Measurements from ENCODE around the gene MOSMO. TPM values are rescaled to one million over a fixed set of nuclear protein-coding genes. Genes with fewer than 3 reads are reported as not detected.

MOSMO gene
- total RNA-seq, 1 donor from 2014 or later, result 12.1 TPM

DNA sequence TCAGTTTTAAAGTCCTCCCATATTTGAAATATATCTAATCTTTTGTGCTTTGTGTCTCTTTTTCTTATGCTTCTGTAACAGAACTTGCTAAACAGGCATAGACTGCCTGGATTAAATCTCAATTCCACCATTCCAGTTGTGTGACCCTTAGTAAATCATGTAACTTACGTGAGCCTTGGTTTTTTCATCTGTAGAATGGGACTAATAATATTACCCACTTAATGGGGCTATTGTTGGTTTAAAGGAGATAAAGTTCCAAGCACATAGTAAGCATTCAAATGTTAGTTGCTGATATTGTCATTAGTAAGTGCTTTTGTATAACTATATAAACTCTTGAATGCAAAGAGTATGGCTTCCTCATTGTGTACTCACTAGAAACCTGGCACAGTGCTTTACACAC lies 78.5 kb downstream of the MOSMO start:
- H3K4me1 ChIP-seq, result peaks cover 24% of the 10 kb centered on the region
- no peak overlapping the region for H3K27ac ChIP-seq (replicated peaks)
- H3K36me3 ChIP-seq, result no peaks in the 10 kb centered on the region
- TF ChIP-seq, protein P1, sequence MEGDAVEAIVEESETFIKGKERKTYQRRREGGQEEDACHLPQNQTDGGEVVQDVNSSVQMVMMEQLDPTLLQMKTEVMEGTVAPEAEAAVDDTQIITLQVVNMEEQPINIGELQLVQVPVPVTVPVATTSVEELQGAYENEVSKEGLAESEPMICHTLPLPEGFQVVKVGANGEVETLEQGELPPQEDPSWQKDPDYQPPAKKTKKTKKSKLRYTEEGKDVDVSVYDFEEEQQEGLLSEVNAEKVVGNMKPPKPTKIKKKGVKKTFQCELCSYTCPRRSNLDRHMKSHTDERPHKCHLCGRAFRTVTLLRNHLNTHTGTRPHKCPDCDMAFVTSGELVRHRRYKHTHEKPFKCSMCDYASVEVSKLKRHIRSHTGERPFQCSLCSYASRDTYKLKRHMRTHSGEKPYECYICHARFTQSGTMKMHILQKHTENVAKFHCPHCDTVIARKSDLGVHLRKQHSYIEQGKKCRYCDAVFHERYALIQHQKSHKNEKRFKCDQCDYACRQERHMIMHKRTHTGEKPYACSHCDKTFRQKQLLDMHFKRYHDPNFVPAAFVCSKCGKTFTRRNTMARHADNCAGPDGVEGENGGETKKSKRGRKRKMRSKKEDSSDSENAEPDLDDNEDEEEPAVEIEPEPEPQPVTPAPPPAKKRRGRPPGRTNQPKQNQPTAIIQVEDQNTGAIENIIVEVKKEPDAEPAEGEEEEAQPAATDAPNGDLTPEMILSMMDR (IDR thresholded peaks at IDR 0.05; ENCODE audit: borderline replicate concordance), result no peak
- no peak for DNase-seq
- no peaks in the 10 kb centered on the region for H3K9me3 ChIP-seq (replicated peaks)
- H3K4me3 ChIP-seq, result no peak overlapping the region
- no peaks in the 10 kb centered on the region for H3K27me3 ChIP-seq (ENCODE audit: low read depth)
- intact Hi-C loops (cut with micrococcal nuclease), result no loop called here

DNA sequence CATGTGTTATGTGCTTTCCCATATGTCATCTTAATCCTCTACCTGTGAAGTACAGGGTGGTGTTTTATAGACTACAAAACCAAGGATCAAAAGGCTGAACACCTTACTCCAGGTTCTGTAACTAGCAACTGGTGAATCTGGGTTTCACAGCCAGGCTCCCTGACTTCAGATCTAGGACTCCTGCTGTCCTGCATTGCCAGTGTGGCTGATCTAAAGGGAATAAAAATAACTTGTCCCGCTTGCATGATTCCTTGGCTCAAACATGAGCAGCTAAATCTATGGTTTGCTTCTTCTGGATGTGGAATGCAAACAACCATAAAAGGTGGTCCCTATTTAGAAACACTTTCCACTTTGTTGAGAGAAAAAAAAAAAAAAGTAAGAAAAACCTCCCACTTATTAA lies 80.7 kb downstream of the MOSMO start:
- no peaks in the 10 kb centered on the region for H3K27me3 ChIP-seq (ENCODE audit: low read depth)
- H3K4me1 ChIP-seq, result peaks cover 42% of the 10 kb centered on the region
- no peaks in the 10 kb centered on the region for H3K36me3 ChIP-seq
- intact Hi-C loops (cut with micrococcal nuclease), result no loop called here
- H3K27ac ChIP-seq (replicated peaks), result peak overlapping the region; percentile 53
- no peaks in the 10 kb centered on the region for H3K9me3 ChIP-seq (replicated peaks)
- H3K4me3 ChIP-seq, result no peak overlapping the region
- TF ChIP-seq, protein P1 (IDR thresholded peaks at IDR 0.05; ENCODE audit: borderline replicate concordance), result no peak
- no peak for DNase-seq

DNA sequence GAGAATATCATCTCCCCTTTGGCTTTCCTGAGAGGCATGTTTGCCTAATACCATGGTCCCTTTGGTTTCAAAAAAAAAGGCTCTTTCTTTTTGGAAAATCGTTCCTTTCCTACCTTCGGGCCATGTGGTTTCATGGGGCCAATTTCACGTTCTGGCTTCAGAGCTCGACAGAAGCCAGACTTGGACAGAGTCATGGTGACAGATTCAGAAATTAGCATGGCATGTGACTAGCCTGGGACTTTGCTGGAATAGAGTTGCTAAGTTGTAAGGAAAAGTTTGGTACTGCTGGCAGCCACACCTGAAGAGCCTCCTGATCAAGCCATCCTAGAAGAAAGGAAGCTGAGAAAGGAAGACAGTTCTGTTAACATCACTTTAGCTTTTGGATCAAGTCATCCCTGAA lies 82.0 kb downstream of the MOSMO start:
- Histone ChIP-seq H3K27ac (replicated peaks) (no peak overlapping the region), H3K9me3 (replicated peaks) (no peaks in the 10 kb centered on the region), H3K4me3 (no peak overlapping the region), H3K36me3 (no peaks in the 10 kb centered on the region), H3K4me1 (peaks cover 45% of the 10 kb centered on the region), H3K27me3 (ENCODE audit: low read depth) (no peaks in the 10 kb centered on the region)
- no peak for DNase-seq
- intact Hi-C loops (cut with micrococcal nuclease), result no loop called here
- TF ChIP-seq, protein P1 (IDR thresholded peaks at IDR 0.05; ENCODE audit: borderline replicate concordance), result no peak

DNA sequence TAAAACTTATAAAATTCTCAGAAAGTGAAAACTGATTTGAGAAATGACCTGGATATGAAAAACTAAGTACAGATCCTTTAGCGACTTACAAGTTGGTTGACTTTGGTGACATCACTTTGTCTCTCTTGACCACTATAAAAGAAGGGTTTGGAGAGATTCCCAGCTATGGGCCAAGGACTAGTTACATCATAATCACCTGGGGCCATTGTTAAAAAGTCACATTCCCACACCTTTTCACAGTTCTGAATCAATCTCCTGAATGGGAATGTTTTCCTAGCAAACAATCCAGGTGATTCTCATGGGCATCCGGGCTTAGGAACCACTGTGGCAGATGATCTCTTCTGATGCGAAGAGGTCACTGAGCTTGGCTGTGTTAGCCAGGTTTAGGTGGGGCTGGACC lies 83.8 kb downstream of the MOSMO start:
- TF ChIP-seq, protein P1 (IDR thresholded peaks at IDR 0.05; ENCODE audit: borderline replicate concordance), result no peak
- Histone ChIP-seq H3K4me3 (no peak overlapping the region), H3K9me3 (replicated peaks) (no peaks in the 10 kb centered on the region), H3K27ac (replicated peaks) (peak overlapping the region; percentile 60), H3K27me3 (ENCODE audit: low read depth) (no peaks in the 10 kb centered on the region), H3K4me1 (peaks cover 45% of the 10 kb centered on the region), H3K36me3 (no peaks in the 10 kb centered on the region)
- no peak for DNase-seq
- intact Hi-C loops (cut with micrococcal nuclease), result no loop called here

DNA sequence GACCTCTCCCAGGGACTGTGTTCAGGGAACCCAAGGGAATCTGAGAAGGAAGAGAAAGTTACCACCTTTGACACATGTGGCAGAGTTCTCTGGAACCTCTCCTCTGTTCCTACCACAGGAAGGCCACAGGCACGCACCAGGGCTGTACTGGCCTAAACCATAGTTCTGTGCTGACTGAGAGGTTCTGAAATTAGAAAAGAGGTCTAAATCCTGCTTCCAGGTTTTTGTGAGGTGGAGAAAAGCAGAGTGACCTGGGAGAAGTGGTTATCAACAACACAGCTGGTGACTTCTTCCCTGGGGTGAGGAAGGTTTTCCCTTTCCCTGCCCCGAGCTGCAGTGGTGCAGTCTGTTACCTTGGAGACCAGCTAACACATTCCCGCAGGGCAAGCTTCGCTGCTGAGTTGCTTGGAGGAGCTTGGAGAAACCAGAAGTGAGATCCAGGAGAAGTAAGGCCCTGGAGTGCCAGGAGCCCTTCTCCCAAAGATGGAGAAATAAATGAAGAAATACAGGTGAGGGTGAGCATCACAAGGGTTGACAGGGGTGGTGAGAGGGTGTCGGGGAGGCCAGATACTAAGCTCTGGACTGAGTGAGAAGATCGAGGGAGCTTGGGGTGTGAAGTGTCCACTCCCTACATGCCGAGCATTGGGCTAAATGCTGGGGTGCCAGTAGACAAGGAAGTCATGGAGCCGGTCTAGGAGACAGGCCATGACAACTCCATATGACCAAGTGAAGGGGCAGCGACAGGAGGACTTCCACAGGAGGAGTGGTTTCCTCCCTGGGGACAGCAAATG lies 84.4 kb downstream of the MOSMO start, which contains the start of gene VWA3A:
Gene VWA3A, plus strand, starts transcription at position 399 of the 791 bp plus-strand sequence. Its CDS starts 97 bp downstream, at position 496.
- peak within 1 kb of the TSS; percentile 60 for H3K27ac ChIP-seq (replicated peaks)
- peak within 1 kb of the TSS; percentile 4 for H3K4me3 ChIP-seq
- H3K36me3 ChIP-seq, result no peaks in the 10 kb centered on the region
- peaks cover 45% of the 10 kb centered on the region for H3K4me1 ChIP-seq
- intact Hi-C loops (cut with micrococcal nuclease), result no loop called here
- TF ChIP-seq, protein P1 (IDR thresholded peaks at IDR 0.05; ENCODE audit: borderline replicate concordance), result no peak
- H3K27me3 ChIP-seq (ENCODE audit: low read depth), result no peaks in the 10 kb centered on the region
- H3K9me3 ChIP-seq (replicated peaks), result no peaks in the 10 kb centered on the region
- no peak for DNase-seq

All from left ventricle myocardium inferior (tissue), 1 donor.